ENCODE measurements around the gene TC2N.
"Not testable (repeated sequence)": the region's sequence is repeated elsewhere in the genome, so short reads cannot be mapped to it uniquely, and the experiment has no call there.

TC2N gene

GRCh38 chr14:91870001-91870400, 2.7 kb upstream of the TC2N start:
- peak in 1 of 3 donors; percentile 24 for DNase-seq (ENCODE audit: low read depth in 2 of 3, low spot score in 1 of 3)

- DNase-seq (ENCODE audit: low read depth in 2 of 3, low spot score in 1 of 3): no peak
Measured at GRCh38 chr14:91869556-91869955, 2.2 kb upstream of the TC2N start.

- no peak for DNase-seq (ENCODE audit: low read depth in 2 of 3, low spot score in 1 of 3)
Measured at GRCh38 chr14:91866511-91867295, 633 bp downstream of the TC2N start.

- no peak for DNase-seq (ENCODE audit: low read depth in 2 of 3, low spot score in 1 of 3)
Measured at GRCh38 chr14:91866061-91866460, 1.3 kb downstream of the TC2N start.

- no peak for DNase-seq (ENCODE audit: low read depth in 2 of 3, low spot score in 1 of 3)
Measured at GRCh38 chr14:91862417-91862816, 4.9 kb downstream of the TC2N start.

GRCh38 chr14:91861091-91861490, 6.2 kb downstream of the TC2N start:
- no peak for DNase-seq (ENCODE audit: low read depth in 2 of 3, low spot score in 1 of 3)

- DNase-seq (ENCODE audit: low read depth in 2 of 3, low spot score in 1 of 3): no peak
Measured at GRCh38 chr14:91860238-91860637, 7.1 kb downstream of the TC2N start.

- DNase-seq (ENCODE audit: low read depth in 2 of 3, low spot score in 1 of 3): no peak
Measured at GRCh38 chr14:91858536-91859275, 8.6 kb downstream of the TC2N start.

- no peak for DNase-seq (ENCODE audit: low read depth in 2 of 3, low spot score in 1 of 3)
Measured at GRCh38 chr14:91857614-91858013, 9.7 kb downstream of the TC2N start.

- no peak for DNase-seq (ENCODE audit: low read depth in 2 of 3, low spot score in 1 of 3)
Measured at GRCh38 chr14:91854327-91854934, 12.9 kb downstream of the TC2N start.

GRCh38 chr14:91851563-91851962, 15.8 kb downstream of the TC2N start:
- no peak for DNase-seq (ENCODE audit: low read depth in 2 of 3, low spot score in 1 of 3)

GRCh38 chr14:91848504-91849001, 18.8 kb downstream of the TC2N start:
- no peak for DNase-seq (ENCODE audit: low read depth in 2 of 3, low spot score in 1 of 3)

- DNase-seq (ENCODE audit: low read depth in 2 of 3, low spot score in 1 of 3): no peak
Measured at GRCh38 chr14:91847693-91848092, 19.6 kb downstream of the TC2N start.

GRCh38 chr14:91845652-91846051, 21.7 kb downstream of the TC2N start:
- DNase-seq (ENCODE audit: low read depth in 2 of 3, low spot score in 1 of 3): no peak

GRCh38 chr14:91845056-91845455, 22.3 kb downstream of the TC2N start:
- DNase-seq (ENCODE audit: low read depth in 2 of 3, low spot score in 1 of 3): not testable (repeated sequence)

- DNase-seq (ENCODE audit: low read depth in 2 of 3, low spot score in 1 of 3): no peak
Measured at GRCh38 chr14:91844029-91844428, 23.3 kb downstream of the TC2N start.

- DNase-seq (ENCODE audit: low read depth in 2 of 3, low spot score in 1 of 3): no peak
Measured at GRCh38 chr14:91843437-91843836, 23.9 kb downstream of the TC2N start.

GRCh38 chr14:91841065-91841464, 26.3 kb downstream of the TC2N start:
- DNase-seq (ENCODE audit: low read depth in 2 of 3, low spot score in 1 of 3): no peak

- no peak for DNase-seq (ENCODE audit: low read depth in 2 of 3, low spot score in 1 of 3)
Measured at GRCh38 chr14:91839749-91840148, 27.6 kb downstream of the TC2N start.

- no peak for DNase-seq (ENCODE audit: low read depth in 2 of 3, low spot score in 1 of 3)
Measured at GRCh38 chr14:91837076-91837475, 30.3 kb downstream of the TC2N start.

GRCh38 chr14:91835920-91836843, 31.2 kb downstream of the TC2N start:
- DNase-seq (ENCODE audit: low read depth in 2 of 3, low spot score in 1 of 3): peak; percentile 65 to 89 (median 77)

Measured in stimulated activated CD4-positive, alpha-beta T cell treated with anti-CD3 and anti-CD28 coated beads, Interleukin-12 subunit alpha, Interleukin-12 subunit beta, amount 100 ng/mL, for 48 hours (primary cell).